ENCODE results near the gene DPP6.

Gene DPP6

DNA sequence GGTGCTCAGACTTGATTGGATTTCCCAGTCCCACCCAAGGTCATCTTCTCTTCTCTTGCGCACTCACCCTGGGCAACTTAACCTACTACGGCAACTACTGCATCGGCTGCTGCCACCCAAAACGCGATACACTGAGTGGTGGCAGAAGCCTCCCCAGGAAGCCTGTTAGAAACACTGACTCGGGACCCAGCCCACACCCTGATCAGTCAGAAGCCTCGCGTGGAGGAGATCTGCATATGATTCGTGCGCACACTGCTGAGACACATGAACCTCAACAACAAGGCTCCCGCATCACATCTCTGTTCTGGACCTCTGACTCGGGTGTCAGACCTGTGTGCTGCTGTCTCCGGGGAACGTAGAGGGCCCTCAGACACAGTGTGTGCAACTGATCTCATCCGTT, 531.3 kb downstream of the DPP6 start:
- H3K27me3 ChIP-seq (ENCODE audit: control insufficient read depth in 1 of 2, insufficient read depth in 2 of 2, low read length in 2 of 2), result no peaks in the 10 kb centered on the region
- H3K4me1 ChIP-seq (ENCODE audit: control insufficient read depth in 1 of 2, insufficient read depth in 2 of 2, low read length in 2 of 2), result no peaks in the 10 kb centered on the region
- peaks cover 9 to 10% of the 10 kb centered on the region in 2 donors for H3K9me3 ChIP-seq (ENCODE audit: control insufficient read depth in 1 of 2, low read length in 2 of 2)
- no peak overlapping the region for H3K27ac ChIP-seq (ENCODE audit: low read depth, low read length)
- H3K36me3 ChIP-seq (ENCODE audit: control insufficient read depth in 1 of 2, insufficient read depth in 2 of 2, low read length in 2 of 2), result no peaks in the 10 kb centered on the region
- no peak overlapping the region for H3K9ac ChIP-seq (ENCODE audit: low read depth in 1 of 2, low read length in 2 of 2)
- H3K4me3 ChIP-seq (ENCODE audit: low read depth in 1 of 2, low read length in 2 of 2), result no peak overlapping the region

DNA sequence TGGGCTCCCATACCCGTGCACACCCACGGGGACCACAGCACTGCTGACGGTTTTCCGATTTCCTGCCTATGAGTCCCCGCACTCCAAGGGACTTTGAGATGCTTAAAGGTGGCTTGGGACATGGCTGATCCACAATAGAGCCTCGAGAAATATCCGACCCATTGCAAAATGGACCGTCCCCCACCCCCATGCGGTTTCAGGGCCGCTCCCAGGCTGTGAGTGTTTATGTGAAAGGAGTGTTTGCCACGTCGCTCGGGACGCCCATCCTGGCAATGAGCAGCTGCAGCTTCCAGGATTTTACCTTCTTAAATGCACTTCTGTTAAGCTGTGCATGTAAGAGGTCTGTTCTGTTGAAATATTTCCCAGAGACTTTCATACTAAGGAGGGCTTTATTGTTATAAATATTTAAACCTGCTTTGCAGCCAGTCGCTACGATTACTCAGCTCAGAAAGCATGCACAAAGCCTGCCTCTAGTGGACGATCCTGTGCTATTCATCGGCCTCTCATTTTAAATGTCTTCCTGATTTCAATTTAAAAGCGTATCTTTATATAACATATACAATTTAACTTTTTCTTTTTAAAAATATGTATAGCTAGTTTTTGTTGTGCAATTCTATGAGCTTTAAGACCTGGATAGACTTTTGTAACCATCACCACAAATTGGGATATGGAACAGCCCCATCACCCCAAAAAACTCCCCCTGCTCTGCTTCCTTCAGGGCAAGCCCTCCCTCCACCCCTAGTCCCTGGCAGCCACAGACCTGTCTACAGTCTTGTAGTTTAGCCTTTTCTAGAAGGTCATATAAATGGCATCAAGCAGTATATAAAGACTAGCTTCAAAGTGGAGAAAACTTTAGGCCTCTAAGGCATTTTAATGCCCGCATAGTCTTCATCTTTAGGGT, 532.4 kb downstream of the DPP6 start:
- Histone ChIP-seq H3K27me3 (ENCODE audit: control insufficient read depth in 1 of 2, insufficient read depth in 2 of 2, low read length in 2 of 2) (no peaks in the 10 kb centered on the region), H3K27ac (ENCODE audit: low read depth, low read length) (no peak overlapping the region), H3K9ac (ENCODE audit: low read depth in 1 of 2, low read length in 2 of 2) (no peak overlapping the region)

DNA sequence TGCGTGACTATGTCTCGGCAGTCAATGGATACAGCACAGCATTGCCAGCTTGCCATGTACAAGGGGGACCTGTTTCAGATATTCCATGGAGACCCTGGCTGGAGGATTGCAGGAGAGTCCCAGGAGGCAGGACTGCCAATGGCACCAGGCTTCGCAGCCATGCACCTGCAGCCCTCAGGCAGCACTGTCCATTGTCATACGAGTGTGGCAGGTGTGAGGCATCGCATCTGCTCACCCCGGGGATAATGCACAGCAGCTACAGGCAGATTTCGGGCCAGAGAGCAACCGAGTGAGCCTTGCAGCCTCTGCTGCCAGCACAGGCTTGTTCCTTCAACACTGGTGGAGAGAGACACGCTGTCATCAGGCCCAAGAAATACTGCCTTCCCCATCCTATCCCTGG, 535.6 kb downstream of the DPP6 start:
- Histone ChIP-seq H3K27me3 (ENCODE audit: control insufficient read depth in 1 of 2, insufficient read depth in 2 of 2, low read length in 2 of 2) (no peaks in the 10 kb centered on the region), H3K4me1 (ENCODE audit: control insufficient read depth in 1 of 2, insufficient read depth in 2 of 2, low read length in 2 of 2) (no peaks in the 10 kb centered on the region), H3K9me3 (ENCODE audit: control insufficient read depth in 1 of 2, low read length in 2 of 2) (peaks cover 15 to 16% of the 10 kb centered on the region in 2 donors), H3K4me3 (ENCODE audit: low read depth in 1 of 2, low read length in 2 of 2) (no peak overlapping the region), H3K9ac (ENCODE audit: low read depth in 1 of 2, low read length in 2 of 2) (no peak overlapping the region), H3K27ac (ENCODE audit: low read depth, low read length) (no peak overlapping the region), H3K36me3 (ENCODE audit: control insufficient read depth in 1 of 2, insufficient read depth in 2 of 2, low read length in 2 of 2) (no peaks in the 10 kb centered on the region)

More for the DNA sequence above, 532.4 kb downstream of the DPP6 start:
- Histone ChIP-seq H3K4me1 (ENCODE audit: control insufficient read depth in 1 of 2, insufficient read depth in 2 of 2, low read length in 2 of 2) (no peaks in the 10 kb centered on the region), H3K4me3 (ENCODE audit: low read depth in 1 of 2, low read length in 2 of 2) (no peak overlapping the region), H3K36me3 (ENCODE audit: control insufficient read depth in 1 of 2, insufficient read depth in 2 of 2, low read length in 2 of 2) (no peaks in the 10 kb centered on the region), H3K9me3 (ENCODE audit: control insufficient read depth in 1 of 2, low read length in 2 of 2) (peaks cover 7 to 9% of the 10 kb centered on the region in 2 donors)

DNA sequence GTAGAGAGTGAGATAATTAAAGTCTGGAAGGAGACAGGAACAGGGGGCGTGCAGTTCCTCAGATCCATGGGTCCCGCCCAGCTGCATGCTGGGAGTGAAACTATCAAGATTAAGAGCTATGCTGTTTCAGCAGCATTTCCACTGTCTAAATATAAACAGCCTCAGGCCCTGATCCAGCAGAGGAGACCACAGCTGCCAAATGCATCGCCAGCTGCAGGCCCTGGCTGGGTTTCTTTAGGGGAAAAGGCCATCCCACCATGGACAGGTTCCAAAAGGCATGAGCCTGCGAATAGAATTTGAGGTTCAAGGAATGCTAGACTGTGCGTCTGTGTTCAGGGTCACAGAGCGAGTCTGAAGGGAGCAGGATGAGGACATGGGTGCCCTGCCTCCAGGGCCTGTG, 539.3 kb downstream of the DPP6 start:
- Histone ChIP-seq H3K27me3 (ENCODE audit: control insufficient read depth in 1 of 2, insufficient read depth in 2 of 2, low read length in 2 of 2) (no peaks in the 10 kb centered on the region), H3K9me3 (ENCODE audit: control insufficient read depth in 1 of 2, low read length in 2 of 2) (peaks cover 11 to 15% of the 10 kb centered on the region in 2 donors), H3K4me1 (ENCODE audit: control insufficient read depth in 1 of 2, insufficient read depth in 2 of 2, low read length in 2 of 2) (no peaks in the 10 kb centered on the region), H3K9ac (ENCODE audit: low read depth in 1 of 2, low read length in 2 of 2) (no peak overlapping the region), H3K27ac (ENCODE audit: low read depth, low read length) (no peak overlapping the region), H3K4me3 (ENCODE audit: low read depth in 1 of 2, low read length in 2 of 2) (no peak overlapping the region), H3K36me3 (ENCODE audit: control insufficient read depth in 1 of 2, insufficient read depth in 2 of 2, low read length in 2 of 2) (no peaks in the 10 kb centered on the region)

DNA sequence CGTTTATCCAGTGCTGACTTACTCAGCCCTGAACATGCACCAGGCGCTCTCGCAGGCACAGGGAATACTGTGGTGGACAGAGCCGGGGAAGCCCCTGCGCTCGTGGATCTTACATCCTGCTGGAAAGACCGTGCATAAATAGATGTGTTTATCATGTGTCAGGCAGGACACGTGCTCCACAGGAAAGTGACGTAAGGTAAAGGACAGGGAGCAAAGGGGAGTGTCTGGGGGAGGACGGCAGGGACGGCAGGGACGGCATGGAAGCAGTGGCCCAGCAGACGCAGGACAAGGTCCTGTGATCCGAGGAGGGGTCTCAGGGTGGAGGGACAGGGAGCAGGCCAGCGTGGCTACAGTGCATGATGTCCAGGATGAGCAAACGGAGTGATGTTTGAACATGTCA, 540.2 kb downstream of the DPP6 start:
- no peaks in the 10 kb centered on the region for H3K4me1 ChIP-seq (ENCODE audit: control insufficient read depth in 1 of 2, insufficient read depth in 2 of 2, low read length in 2 of 2)
- no peaks in the 10 kb centered on the region for H3K27me3 ChIP-seq (ENCODE audit: control insufficient read depth in 1 of 2, insufficient read depth in 2 of 2, low read length in 2 of 2)
- no peak overlapping the region for H3K9ac ChIP-seq (ENCODE audit: low read depth in 1 of 2, low read length in 2 of 2)
- H3K36me3 ChIP-seq (ENCODE audit: control insufficient read depth in 1 of 2, insufficient read depth in 2 of 2, low read length in 2 of 2), result no peaks in the 10 kb centered on the region
- peaks cover 11 to 15% of the 10 kb centered on the region in 2 donors for H3K9me3 ChIP-seq (ENCODE audit: control insufficient read depth in 1 of 2, low read length in 2 of 2)
- no peak overlapping the region for H3K27ac ChIP-seq (ENCODE audit: low read depth, low read length)
- no peak overlapping the region for H3K4me3 ChIP-seq (ENCODE audit: low read depth in 1 of 2, low read length in 2 of 2)

DNA sequence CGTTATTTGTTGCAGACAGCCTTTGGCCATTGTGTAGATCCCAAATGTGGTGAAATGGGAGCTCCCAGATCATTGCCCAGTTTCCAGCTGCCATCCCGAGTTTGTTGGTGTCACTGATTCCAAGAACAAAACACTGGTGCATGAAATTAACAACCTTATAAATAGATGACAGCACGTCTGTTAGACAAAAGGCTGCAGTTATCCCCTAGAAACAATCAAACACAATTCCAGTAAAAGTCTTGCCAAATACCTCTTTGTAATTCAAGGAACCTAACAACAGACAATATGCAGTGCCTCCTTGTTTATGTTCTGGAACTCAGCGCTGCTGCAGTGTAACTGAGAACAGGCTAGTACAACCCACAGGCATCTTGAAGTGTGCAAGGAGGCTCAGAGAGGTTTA, 546.2 kb downstream of the DPP6 start:
- no peak overlapping the region for H3K9ac ChIP-seq (ENCODE audit: low read depth in 1 of 2, low read length in 2 of 2)
- H3K36me3 ChIP-seq (ENCODE audit: control insufficient read depth in 1 of 2, insufficient read depth in 2 of 2, low read length in 2 of 2), result no peaks in the 10 kb centered on the region
- no peaks in the 10 kb centered on the region for H3K4me1 ChIP-seq (ENCODE audit: control insufficient read depth in 1 of 2, insufficient read depth in 2 of 2, low read length in 2 of 2)
- peaks cover 0 to 4% of the 10 kb centered on the region in 2 donors for H3K9me3 ChIP-seq (ENCODE audit: control insufficient read depth in 1 of 2, low read length in 2 of 2)
- H3K27ac ChIP-seq (ENCODE audit: low read depth, low read length), result no peak overlapping the region
- no peak overlapping the region for H3K4me3 ChIP-seq (ENCODE audit: low read depth in 1 of 2, low read length in 2 of 2)
- H3K27me3 ChIP-seq (ENCODE audit: control insufficient read depth in 1 of 2, insufficient read depth in 2 of 2, low read length in 2 of 2), result no peaks in the 10 kb centered on the region

DNA sequence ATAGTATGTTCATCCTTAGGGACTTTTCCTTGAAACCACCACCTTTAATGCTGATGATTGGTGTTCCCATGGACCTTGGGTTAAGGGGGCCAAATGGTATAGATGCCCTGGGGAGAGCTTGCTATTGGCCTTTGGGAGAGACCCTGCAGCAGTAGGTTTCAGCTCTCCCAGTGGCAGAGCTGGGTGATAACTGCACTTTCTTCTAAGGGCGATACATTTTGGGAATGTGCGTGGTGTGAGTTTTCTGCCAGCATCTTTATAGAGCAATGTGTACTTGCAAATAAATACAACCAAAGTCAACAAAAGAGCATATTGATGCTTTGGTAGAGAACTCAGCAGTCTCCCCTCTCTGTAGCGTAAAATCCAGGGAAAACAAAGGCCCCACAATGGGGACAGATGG, 546.7 kb downstream of the DPP6 start:
- no peak overlapping the region for H3K9ac ChIP-seq (ENCODE audit: low read depth in 1 of 2, low read length in 2 of 2)
- H3K27ac ChIP-seq (ENCODE audit: low read depth, low read length), result no peak overlapping the region

DNA sequence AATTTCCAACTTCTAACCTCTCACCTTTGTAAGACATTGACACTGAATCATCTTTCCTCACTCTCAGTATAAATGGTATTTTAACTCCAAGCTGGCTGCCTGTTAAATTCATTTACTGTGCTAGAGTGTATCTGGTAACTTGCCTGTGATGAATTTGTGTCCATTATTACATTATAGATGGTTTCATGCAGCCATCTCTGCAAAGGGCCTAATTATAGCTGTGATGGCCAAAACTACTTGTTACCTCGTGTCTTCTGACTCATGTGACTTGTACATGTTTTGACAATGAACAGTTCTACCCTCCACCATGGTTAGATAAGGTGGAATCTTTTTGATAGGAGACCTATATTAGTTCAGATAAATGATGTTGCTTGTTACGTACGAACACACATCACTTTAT, 558.7 kb downstream of the DPP6 start:
- no peaks in the 10 kb centered on the region for H3K36me3 ChIP-seq (ENCODE audit: control insufficient read depth in 1 of 2, insufficient read depth in 2 of 2, low read length in 2 of 2)
- no peaks in the 10 kb centered on the region for H3K4me1 ChIP-seq (ENCODE audit: control insufficient read depth in 1 of 2, insufficient read depth in 2 of 2, low read length in 2 of 2)
- H3K27me3 ChIP-seq (ENCODE audit: control insufficient read depth in 1 of 2, insufficient read depth in 2 of 2, low read length in 2 of 2), result no peaks in the 10 kb centered on the region
- no peak overlapping the region for H3K4me3 ChIP-seq (ENCODE audit: low read depth in 1 of 2, low read length in 2 of 2)
- H3K27ac ChIP-seq (ENCODE audit: low read depth, low read length), result no peak overlapping the region
- no peak overlapping the region for H3K9ac ChIP-seq (ENCODE audit: low read depth in 1 of 2, low read length in 2 of 2)
- peaks cover 0 to 3% of the 10 kb centered on the region in 2 donors for H3K9me3 ChIP-seq (ENCODE audit: control insufficient read depth in 1 of 2, low read length in 2 of 2)

More for the DNA sequence above, 546.7 kb downstream of the DPP6 start:
- H3K9me3 ChIP-seq (ENCODE audit: control insufficient read depth in 1 of 2, low read length in 2 of 2), result peaks cover 0 to 4% of the 10 kb centered on the region in 2 donors
- no peaks in the 10 kb centered on the region for H3K4me1 ChIP-seq (ENCODE audit: control insufficient read depth in 1 of 2, insufficient read depth in 2 of 2, low read length in 2 of 2)
- H3K4me3 ChIP-seq (ENCODE audit: low read depth in 1 of 2, low read length in 2 of 2), result no peak overlapping the region
- no peaks in the 10 kb centered on the region for H3K27me3 ChIP-seq (ENCODE audit: control insufficient read depth in 1 of 2, insufficient read depth in 2 of 2, low read length in 2 of 2)
- H3K36me3 ChIP-seq (ENCODE audit: control insufficient read depth in 1 of 2, insufficient read depth in 2 of 2, low read length in 2 of 2), result no peaks in the 10 kb centered on the region

DNA sequence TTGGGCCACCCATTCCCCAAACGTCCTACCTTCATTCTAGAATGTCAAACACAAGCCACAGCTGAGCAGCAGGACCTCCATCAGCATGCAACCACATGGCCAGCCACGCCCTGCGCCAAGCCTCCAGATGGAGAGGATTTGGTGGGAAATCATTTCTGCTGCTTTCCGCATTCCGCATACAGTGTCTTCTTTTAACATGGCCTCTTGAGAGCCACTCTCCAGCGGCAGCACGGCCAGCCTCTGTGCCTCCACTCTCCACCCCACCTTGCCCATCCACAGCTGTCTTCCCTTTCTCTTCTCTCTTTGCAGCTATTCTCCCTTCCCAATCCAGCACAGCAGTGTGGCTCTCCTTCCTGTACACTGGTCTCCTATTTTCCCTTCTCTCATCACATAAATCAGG, 561.6 kb downstream of the DPP6 start:
- H3K36me3 ChIP-seq (ENCODE audit: control insufficient read depth in 1 of 2, insufficient read depth in 2 of 2, low read length in 2 of 2), result no peaks in the 10 kb centered on the region
- no peak overlapping the region for H3K27ac ChIP-seq (ENCODE audit: low read depth, low read length)
- no peak overlapping the region for H3K4me3 ChIP-seq (ENCODE audit: low read depth in 1 of 2, low read length in 2 of 2)
- peaks cover 3 to 5% of the 10 kb centered on the region in 2 donors for H3K9me3 ChIP-seq (ENCODE audit: control insufficient read depth in 1 of 2, low read length in 2 of 2)
- H3K4me1 ChIP-seq (ENCODE audit: control insufficient read depth in 1 of 2, insufficient read depth in 2 of 2, low read length in 2 of 2), result no peaks in the 10 kb centered on the region
- no peak overlapping the region for H3K9ac ChIP-seq (ENCODE audit: low read depth in 1 of 2, low read length in 2 of 2)
- H3K27me3 ChIP-seq (ENCODE audit: control insufficient read depth in 1 of 2, insufficient read depth in 2 of 2, low read length in 2 of 2), result no peaks in the 10 kb centered on the region

DNA sequence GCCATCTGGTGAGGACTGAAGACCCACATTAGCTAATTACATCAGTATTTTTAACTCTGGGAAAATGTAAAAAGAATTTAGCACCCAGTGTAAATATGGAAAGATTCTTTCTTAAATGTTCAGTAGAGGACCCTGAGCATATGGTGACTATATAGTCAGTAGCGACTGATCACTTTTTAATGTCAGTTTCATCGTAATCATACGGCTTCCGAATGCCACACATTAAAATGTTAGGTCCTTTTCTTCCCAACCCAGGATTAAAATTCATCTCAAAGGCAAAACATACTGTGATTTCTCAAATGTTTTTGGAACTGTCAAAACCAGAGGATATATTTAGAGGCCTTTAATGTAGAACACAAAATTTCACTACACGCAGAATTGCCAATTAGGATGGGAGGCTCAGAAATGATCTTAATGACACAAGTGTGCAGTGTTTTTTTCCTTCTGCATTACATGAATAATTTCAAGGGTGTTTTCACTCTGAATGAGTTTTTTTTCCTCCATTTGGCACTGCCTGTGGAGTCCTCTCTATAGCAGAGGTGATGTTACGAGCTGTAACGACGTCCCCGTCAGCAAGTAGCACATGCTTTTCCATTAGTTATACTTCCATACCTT, 568.0 kb downstream of the DPP6 start:
- Histone ChIP-seq H3K9ac (ENCODE audit: low read depth in 1 of 2, low read length in 2 of 2) (no peak overlapping the region), H3K4me1 (ENCODE audit: control insufficient read depth in 1 of 2, insufficient read depth in 2 of 2, low read length in 2 of 2) (no peaks in the 10 kb centered on the region), H3K4me3 (ENCODE audit: low read depth in 1 of 2, low read length in 2 of 2) (no peak overlapping the region), H3K36me3 (ENCODE audit: control insufficient read depth in 1 of 2, insufficient read depth in 2 of 2, low read length in 2 of 2) (no peaks in the 10 kb centered on the region), H3K27ac (ENCODE audit: low read depth, low read length) (no peak overlapping the region), H3K27me3 (ENCODE audit: control insufficient read depth in 1 of 2, insufficient read depth in 2 of 2, low read length in 2 of 2) (no peaks in the 10 kb centered on the region), H3K9me3 (ENCODE audit: control insufficient read depth in 1 of 2, low read length in 2 of 2) (peaks cover 5 to 7% of the 10 kb centered on the region in 2 donors)
